ENCODE measurements around the gene DENND1C.

DENND1C gene

DNA sequence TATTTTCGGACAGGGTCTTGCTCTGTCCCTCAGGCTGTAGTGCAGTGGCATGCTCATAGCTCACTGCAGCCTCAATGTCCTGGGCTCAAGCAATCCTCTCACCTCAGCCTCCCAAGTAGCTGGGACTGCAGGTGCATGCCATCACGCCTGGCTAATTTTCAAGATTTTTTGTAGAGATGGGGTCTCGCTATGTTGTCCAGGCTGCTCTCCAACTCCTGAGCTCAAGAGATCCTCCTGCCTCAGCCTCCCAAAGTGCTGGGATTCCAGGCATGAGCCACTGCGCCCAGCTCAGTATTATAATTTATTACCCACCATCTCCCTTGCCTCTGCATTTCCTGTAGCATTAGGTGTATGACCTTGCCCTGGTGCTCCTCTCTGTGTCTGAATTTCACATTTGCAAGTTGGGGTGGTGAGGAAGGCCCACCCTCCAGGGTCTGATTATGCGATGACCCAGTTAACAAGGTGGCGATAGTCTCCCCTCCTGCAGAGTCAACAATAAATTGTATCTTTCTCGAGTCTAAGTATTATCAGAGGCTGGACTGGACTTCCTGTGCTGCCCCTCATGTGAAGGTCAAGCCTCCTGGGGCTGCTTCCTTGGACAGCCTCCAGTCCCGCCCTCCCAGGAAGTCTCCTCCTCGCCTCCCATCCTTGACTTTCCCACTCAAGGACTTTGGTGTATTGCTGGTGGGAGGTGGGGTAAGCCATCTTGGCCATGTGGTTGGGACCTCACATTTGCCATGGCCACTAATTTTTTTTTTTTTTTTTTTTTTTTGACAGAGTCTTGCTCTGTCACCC is 22.0 kb upstream of the DENND1C start:
- DNase-seq, result no peak

- DNase-seq, result no peak
Observed at GRCh38 chr19:6501740-6502648, 20.4 kb upstream of the DENND1C start, which contains the start of gene TUBB4A. Gene TUBB4A, minus strand, starts transcription at chr19:6502309. Its CDS starts 97 bp downstream, at chr19:6502212.

- no peak for DNase-seq
Observed at GRCh38 chr19:6500837-6501739, 19.5 kb upstream of the DENND1C start.

- no peak for DNase-seq
Observed at GRCh38 chr19:6499052-6499790, 17.6 kb upstream of the DENND1C start.

- no peak for DNase-seq
Observed at GRCh38 chr19:6498294-6499036, 16.9 kb upstream of the DENND1C start.

- no peak for DNase-seq
Observed at GRCh38 chr19:6495947-6496346, 14.4 kb upstream of the DENND1C start.

DNA sequence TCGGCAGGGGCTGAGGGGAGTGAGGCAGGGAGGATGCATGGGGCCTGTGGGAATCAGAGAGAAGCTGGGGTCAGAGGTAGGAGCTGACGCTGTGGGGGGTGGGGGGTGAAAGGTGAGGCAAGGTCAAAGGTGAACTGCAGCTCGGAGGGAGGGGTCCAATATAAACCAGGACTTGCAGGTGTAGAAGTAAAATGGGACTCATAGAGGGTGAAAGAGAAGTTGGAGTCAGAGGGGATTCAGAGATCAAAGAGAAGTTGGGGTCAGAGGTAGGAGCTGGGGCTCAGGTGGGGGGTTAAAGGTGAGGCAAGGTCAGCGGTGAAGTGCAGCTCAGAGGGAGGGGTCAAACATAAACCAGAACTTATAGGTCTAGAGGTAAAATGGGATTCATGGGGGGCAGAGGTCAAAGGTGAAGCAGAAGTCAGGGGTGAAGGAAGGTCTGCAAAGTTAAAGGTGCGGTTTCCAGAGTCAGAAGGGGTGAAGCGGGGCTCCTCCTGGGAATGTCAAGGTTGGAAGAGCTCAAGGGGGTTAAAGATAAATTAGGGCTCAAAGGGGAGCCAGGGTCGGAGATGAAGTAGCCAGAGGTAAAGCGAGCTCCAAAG is 12.9 kb upstream of the DENND1C start:
- DNase-seq, result no peak

DNA sequence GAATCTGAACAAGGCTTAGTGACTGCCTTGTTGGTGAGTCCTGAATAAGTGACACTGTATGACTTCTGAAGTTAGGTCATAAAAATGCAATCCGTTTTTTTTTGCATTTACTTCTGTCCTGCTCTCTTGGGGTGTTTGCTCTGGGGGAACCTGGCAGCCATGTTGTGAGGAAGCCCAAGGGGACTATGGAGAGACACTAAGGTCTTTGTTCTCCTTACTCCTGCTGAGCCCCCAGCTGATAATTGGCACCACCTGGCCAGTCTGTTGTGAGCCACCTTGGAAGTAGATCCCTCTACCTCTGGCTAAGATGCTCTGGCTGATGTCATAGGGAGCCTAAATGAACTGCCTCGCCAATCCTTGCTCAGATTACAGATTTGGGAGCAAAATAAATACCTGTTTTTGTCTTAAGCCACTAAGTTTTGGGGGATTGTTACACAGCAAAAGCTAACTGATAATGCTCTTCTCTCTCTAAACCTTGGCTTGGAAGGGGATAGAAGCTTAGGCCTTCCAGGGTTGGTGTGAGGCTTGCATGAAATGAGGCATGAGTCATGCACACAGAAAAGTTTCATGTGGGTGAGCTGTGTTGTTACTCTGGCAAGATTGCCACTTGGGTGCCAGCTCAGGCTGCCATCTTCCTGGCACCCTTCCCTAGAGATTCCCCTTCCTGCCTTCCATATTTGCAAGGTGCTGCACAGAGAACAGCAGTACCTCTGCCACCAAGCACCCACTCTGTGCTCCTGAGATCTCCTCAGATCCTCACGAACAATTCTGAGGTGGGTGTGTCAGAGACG is 10.4 kb upstream of the DENND1C start:
- no peak for DNase-seq

GRCh38 chr19:6490134-6490533 is 8.5 kb upstream of the DENND1C start:
- DNase-seq, result no peak

- no peak for DNase-seq
Observed at GRCh38 chr19:6489278-6490061, 7.9 kb upstream of the DENND1C start.

- DNase-seq, result no peak
Observed at GRCh38 chr19:6484831-6485230, 3.2 kb upstream of the DENND1C start.

DNA sequence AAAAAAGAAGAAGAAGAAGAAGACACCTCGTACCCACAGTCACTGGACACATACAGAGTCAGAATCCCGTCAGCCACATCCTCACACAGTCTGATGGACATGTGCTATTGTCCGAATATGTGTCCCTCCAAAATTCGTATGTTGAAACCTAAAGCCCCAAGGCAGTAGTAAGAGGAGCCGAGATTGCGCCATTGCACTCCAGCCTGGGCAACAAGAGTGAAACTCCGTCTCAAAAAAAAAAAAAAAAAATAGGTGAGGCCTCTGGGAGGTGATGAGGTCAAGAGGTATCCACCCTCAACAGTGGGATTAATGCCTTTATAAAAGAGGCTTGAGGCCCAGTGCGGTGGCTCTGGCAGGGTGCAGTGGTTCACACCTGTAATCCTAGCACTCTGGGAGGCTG is 2.6 kb upstream of the DENND1C start:
- DNase-seq, result no peak

DNA sequence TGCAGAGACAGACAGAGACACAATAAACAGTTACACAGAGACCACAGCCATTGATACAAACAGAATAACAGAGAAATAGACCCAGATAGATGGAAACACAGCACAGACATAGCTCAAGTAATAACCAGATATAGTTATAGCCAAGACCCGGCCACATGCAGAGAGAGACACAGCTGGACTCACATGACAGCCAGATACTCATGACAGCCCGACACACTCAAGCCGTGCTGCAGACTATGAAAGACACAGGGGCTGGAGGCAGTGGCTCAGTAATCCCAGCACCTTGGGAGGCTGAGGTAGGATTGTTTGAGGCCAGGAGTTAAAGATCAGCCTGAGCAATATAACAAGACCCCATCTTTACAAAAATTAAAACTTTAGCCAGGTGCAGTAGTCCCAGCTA is 1.6 kb upstream of the DENND1C start:
- DNase-seq, result no peak

DNA sequence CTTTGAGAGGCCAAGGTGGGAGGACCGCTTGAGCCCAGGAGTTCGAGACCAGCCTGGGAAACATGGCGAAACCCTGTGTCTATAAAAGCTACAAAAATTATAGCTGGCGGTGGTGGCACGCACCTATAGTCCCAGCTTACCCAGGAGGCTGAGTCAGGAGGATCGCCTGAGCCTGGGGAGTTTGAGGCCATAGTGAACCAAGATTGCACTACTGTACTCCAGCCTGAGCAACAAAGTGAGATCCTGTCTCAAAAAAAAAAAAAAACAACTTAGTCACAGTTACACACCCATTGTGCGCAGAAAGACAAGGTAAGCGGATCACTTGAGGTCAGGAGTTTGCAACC is 728 bp upstream of the DENND1C start:
- no peak for DNase-seq

GRCh38 chr19:6480848-6481415 is 655 bp downstream of the DENND1C start:
- no peak for DNase-seq

- no peak for DNase-seq
Observed at GRCh38 chr19:6479836-6480398, 1.7 kb downstream of the DENND1C start.

- no peak for DNase-seq
Observed at GRCh38 chr19:6478815-6479214, 2.8 kb downstream of the DENND1C start.

- DNase-seq, result no peak
Observed at GRCh38 chr19:6476896-6477431, 4.6 kb downstream of the DENND1C start.

Data from NCI-H2081 (cell line).